ENCODE data around the gene ADAMTS16.

The ADAMTS16 gene

DNA sequence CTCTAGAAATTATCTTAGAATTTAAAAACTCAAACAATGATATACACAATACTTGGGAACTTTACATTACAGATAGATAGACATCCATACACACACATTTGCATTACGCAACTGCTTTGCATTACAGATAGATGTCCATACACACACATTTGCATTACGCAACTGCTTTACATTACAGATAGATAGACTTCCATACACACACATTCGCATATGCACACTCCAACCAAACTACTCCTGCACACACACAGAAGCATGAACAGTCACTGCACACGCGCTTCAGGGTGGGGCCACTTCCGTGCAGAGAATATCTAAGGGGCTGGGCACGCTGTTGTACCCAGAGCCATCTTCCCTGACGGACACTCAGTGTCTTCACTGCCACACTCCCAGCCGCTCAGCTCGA is 7.9 kb upstream of the ADAMTS16 start:
- Histone ChIP-seq H3K36me3 (ENCODE audit: control insufficient read depth in 1 of 2, insufficient read depth in 2 of 2, low read length in 2 of 2) (no peaks in the 10 kb centered on the region), H3K14ac (ENCODE audit: low read length) (no peak overlapping the region), H4K8ac (ENCODE audit: low read depth, low read length) (no peak overlapping the region), H2BK12ac (ENCODE audit: low read length) (no peak overlapping the region), H4K12ac (ENCODE audit: low read depth, low read length) (no peak overlapping the region), H3K18ac (ENCODE audit: low read length) (no peak overlapping the region), H3K79me1 (ENCODE audit: low read length) (no peaks in the 10 kb centered on the region), H3K27ac (ENCODE audit: low read depth, low read length) (no peak overlapping the region), H2AK5ac (ENCODE audit: low read length) (no peak overlapping the region), H3K4me3 (ENCODE audit: low read depth, low read length) (no peak overlapping the region), H3K4me2 (ENCODE audit: low read length) (no peak overlapping the region), H3K9me3 (ENCODE audit: insufficient read depth, low read depth, low read length) (peaks cover 1% of the 10 kb centered on the region), H3K4ac (ENCODE audit: low read depth, low read length) (no peak overlapping the region), H3K9ac (ENCODE audit: low read length) (no peak overlapping the region), H3K4me1 (ENCODE audit: control insufficient read depth in 1 of 2, insufficient read depth in 2 of 2, low read length in 2 of 2) (no peaks in the 10 kb centered on the region), H2BK5ac (ENCODE audit: low read depth, low read length, poor library complexity) (no peak overlapping the region), H2AFZ (ENCODE audit: insufficient read depth, low read length, poor library complexity) (no peak overlapping the region), H3K27me3 (ENCODE audit: insufficient read depth, low read length) (no peaks in the 10 kb centered on the region), H3K79me2 (ENCODE audit: control insufficient read depth, insufficient read depth, low read length, poor library complexity) (no peaks in the 10 kb centered on the region), H3K23ac (ENCODE audit: low read length) (no peak overlapping the region), H4K91ac (ENCODE audit: low read depth, low read length) (no peak overlapping the region), H2BK120ac (ENCODE audit: insufficient read depth, low read length, poor library complexity) (no peak overlapping the region)
- WGBS (ENCODE audit: extremely low coverage, insufficient coverage, insufficient read length) = no CpG with 5 or more reads among the region's 10 CpGs
- DNase-seq = peak in 1 of 2 donors; percentile 5

DNA sequence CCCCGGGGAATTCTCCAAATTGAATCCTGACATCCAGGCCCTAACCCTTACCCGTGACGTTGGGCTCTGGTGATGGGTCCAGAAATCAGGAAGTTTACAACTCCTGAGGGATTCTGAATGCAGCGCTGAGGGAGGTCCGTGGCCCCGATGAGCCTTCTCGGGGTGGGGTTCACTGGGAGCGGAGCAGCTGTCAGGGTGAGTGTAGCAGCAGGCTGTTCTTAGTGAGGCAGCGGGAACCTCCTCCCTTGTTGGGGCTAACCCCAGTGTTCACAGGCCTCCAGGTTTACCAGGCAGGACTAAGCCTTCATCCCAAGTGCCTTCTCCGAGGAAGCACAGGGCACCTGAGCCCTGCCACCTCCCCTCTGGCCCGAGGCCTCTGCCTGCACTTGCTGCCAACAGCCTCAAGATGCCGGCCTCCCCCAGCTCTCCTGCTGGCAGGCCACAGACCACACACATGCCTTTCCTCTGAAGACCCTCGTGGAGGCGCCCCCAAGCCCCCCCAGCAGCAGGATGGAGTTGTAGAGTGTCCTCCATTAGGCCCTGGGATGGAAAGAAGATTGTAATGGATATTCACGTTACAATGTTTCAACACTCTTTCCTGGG is 7.3 kb upstream of the ADAMTS16 start:
- Histone ChIP-seq H2BK12ac (ENCODE audit: low read length) (no peak overlapping the region), H3K9me3 (ENCODE audit: insufficient read depth, low read depth, low read length) (peaks cover 3% of the 10 kb centered on the region), H3K14ac (ENCODE audit: low read length) (no peak overlapping the region), H4K91ac (ENCODE audit: low read depth, low read length) (no peak overlapping the region), H3K79me1 (ENCODE audit: low read length) (no peaks in the 10 kb centered on the region), H3K9ac (ENCODE audit: low read length) (no peak overlapping the region), H4K12ac (ENCODE audit: low read depth, low read length) (no peak overlapping the region), H3K36me3 (ENCODE audit: control insufficient read depth in 1 of 2, insufficient read depth in 2 of 2, low read length in 2 of 2) (no peaks in the 10 kb centered on the region), H3K79me2 (ENCODE audit: control insufficient read depth, insufficient read depth, low read length, poor library complexity) (no peaks in the 10 kb centered on the region), H3K18ac (ENCODE audit: low read length) (no peak overlapping the region), H3K4me2 (ENCODE audit: low read length) (no peak overlapping the region), H2BK5ac (ENCODE audit: low read depth, low read length, poor library complexity) (no peak overlapping the region), H2AK5ac (ENCODE audit: low read length) (no peak overlapping the region), H2BK120ac (ENCODE audit: insufficient read depth, low read length, poor library complexity) (no peak overlapping the region), H3K27ac (ENCODE audit: low read depth, low read length) (no peak overlapping the region), H3K23ac (ENCODE audit: low read length) (no peak overlapping the region), H3K4ac (ENCODE audit: low read depth, low read length) (no peak overlapping the region), H3K4me3 (ENCODE audit: low read depth, low read length) (no peak overlapping the region), H3K4me1 (ENCODE audit: control insufficient read depth in 1 of 2, insufficient read depth in 2 of 2, low read length in 2 of 2) (no peaks in the 10 kb centered on the region), H2AFZ (ENCODE audit: insufficient read depth, low read length, poor library complexity) (no peak overlapping the region), H3K27me3 (ENCODE audit: insufficient read depth, low read length) (no peaks in the 10 kb centered on the region), H4K8ac (ENCODE audit: low read depth, low read length) (no peak overlapping the region)
- no CpG with 5 or more reads among the region's 15 CpGs for WGBS (ENCODE audit: extremely low coverage, insufficient coverage, insufficient read length)
- DNase-seq = no peak

DNA sequence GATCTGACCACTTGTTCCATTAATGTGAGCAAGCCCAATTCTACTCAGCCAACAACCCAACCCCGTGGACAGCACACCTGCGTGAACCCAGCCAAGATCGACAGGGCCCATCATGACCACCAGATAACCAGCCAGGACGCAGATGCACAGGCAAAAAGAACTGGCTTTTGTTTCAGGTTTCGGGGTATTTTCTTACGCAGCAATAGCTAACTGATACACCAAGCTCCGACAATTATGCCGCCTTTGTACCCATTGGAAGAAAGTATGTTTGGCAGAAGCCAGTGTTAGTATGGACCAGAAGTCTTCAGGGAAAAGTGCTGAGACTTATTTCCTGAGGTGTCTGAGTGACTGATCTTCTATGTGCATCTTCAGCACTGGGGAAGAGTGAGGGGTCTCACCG is 6.0 kb upstream of the ADAMTS16 start:
- Histone ChIP-seq H2BK120ac (ENCODE audit: insufficient read depth, low read length, poor library complexity) (no peak overlapping the region), H2AK5ac (ENCODE audit: low read length) (no peak overlapping the region), H3K27ac (ENCODE audit: low read depth, low read length) (no peak overlapping the region), H3K9me3 (ENCODE audit: insufficient read depth, low read depth, low read length) (peaks cover 3% of the 10 kb centered on the region), H3K4me3 (ENCODE audit: low read depth, low read length) (no peak overlapping the region), H3K23ac (ENCODE audit: low read length) (no peak overlapping the region), H3K79me2 (ENCODE audit: control insufficient read depth, insufficient read depth, low read length, poor library complexity) (no peaks in the 10 kb centered on the region), H3K4me2 (ENCODE audit: low read length) (no peak overlapping the region), H3K9ac (ENCODE audit: low read length) (no peak overlapping the region), H3K18ac (ENCODE audit: low read length) (no peak overlapping the region), H2BK5ac (ENCODE audit: low read depth, low read length, poor library complexity) (no peak overlapping the region), H2AFZ (ENCODE audit: insufficient read depth, low read length, poor library complexity) (no peak overlapping the region), H3K36me3 (ENCODE audit: control insufficient read depth in 1 of 2, insufficient read depth in 2 of 2, low read length in 2 of 2) (no peaks in the 10 kb centered on the region), H3K14ac (ENCODE audit: low read length) (no peak overlapping the region), H2BK12ac (ENCODE audit: low read length) (no peak overlapping the region), H3K4me1 (ENCODE audit: control insufficient read depth in 1 of 2, insufficient read depth in 2 of 2, low read length in 2 of 2) (peaks cover 0 to under 1% of the 10 kb centered on the region in 2 experiments), H3K27me3 (ENCODE audit: insufficient read depth, low read length) (peaks cover 1% of the 10 kb centered on the region), H3K4ac (ENCODE audit: low read depth, low read length) (no peak overlapping the region), H3K79me1 (ENCODE audit: low read length) (no peaks in the 10 kb centered on the region), H4K12ac (ENCODE audit: low read depth, low read length) (no peak overlapping the region), H4K91ac (ENCODE audit: low read depth, low read length) (no peak overlapping the region), H4K8ac (ENCODE audit: low read depth, low read length) (no peak overlapping the region)
- no peak for DNase-seq
- WGBS (ENCODE audit: extremely low coverage, insufficient coverage, insufficient read length) = no CpG with 5 or more reads among the region's 9 CpGs

DNA sequence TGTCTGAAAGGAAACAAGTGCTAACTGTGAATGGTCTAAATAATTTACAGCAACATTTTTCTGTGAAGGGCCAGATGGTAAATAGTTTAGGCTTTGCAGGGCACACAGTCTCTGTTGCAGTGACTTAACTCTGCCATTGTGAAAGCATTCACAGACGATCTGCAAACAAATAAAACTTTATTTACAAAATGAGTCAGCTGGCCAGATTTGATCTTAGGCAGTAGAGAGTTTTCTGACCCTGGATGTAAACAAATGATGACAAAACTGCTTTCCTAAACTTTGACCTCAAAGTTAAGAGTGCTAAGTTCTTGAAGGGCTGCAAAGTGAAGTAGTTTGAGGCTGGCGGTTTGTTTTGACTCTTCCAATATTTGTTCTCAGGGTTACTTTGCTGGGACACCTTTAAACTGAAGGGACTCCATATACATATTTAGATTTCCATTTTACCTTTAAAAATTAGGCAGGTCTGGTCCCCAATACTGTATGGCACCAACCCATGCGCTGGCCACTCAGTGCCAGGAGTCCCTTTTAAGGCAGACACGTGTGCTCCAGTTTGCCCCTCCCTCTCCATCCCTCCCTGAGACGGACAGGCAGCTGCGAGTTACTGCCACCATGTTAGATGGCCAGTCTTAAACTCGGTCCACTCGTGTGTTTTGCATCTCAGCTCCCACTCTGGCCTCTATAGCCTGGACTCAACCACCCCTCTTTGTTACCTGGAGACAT is 4.0 kb upstream of the ADAMTS16 start:
- Histone ChIP-seq H3K4ac (ENCODE audit: low read depth, low read length) (no peak overlapping the region), H3K9ac (ENCODE audit: low read length) (no peak overlapping the region), H3K27me3 (ENCODE audit: insufficient read depth, low read length) (peaks cover 19% of the 10 kb centered on the region), H3K79me1 (ENCODE audit: low read length) (peaks cover 1% of the 10 kb centered on the region), H2AFZ (ENCODE audit: insufficient read depth, low read length, poor library complexity) (no peak overlapping the region), H2BK5ac (ENCODE audit: low read depth, low read length, poor library complexity) (no peak overlapping the region), H3K9me3 (ENCODE audit: insufficient read depth, low read depth, low read length) (peaks cover 2% of the 10 kb centered on the region), H3K79me2 (ENCODE audit: control insufficient read depth, insufficient read depth, low read length, poor library complexity) (peaks cover 2% of the 10 kb centered on the region), H2BK120ac (ENCODE audit: insufficient read depth, low read length, poor library complexity) (no peak overlapping the region), H3K18ac (ENCODE audit: low read length) (no peak overlapping the region), H3K27ac (ENCODE audit: low read depth, low read length) (no peak overlapping the region), H4K8ac (ENCODE audit: low read depth, low read length) (no peak overlapping the region), H3K23ac (ENCODE audit: low read length) (no peak overlapping the region), H3K4me1 (ENCODE audit: control insufficient read depth in 1 of 2, insufficient read depth in 2 of 2, low read length in 2 of 2) (peaks cover 8 to 13% of the 10 kb centered on the region in 2 experiments), H2BK12ac (ENCODE audit: low read length) (no peak overlapping the region), H2AK5ac (ENCODE audit: low read length) (no peak overlapping the region), H3K4me2 (ENCODE audit: low read length) (no peak overlapping the region), H4K91ac (ENCODE audit: low read depth, low read length) (no peak overlapping the region), H3K14ac (ENCODE audit: low read length) (no peak overlapping the region), H3K4me3 (ENCODE audit: low read depth, low read length) (no peak overlapping the region), H3K36me3 (ENCODE audit: control insufficient read depth in 1 of 2, insufficient read depth in 2 of 2, low read length in 2 of 2) (no peaks in the 10 kb centered on the region), H4K12ac (ENCODE audit: low read depth, low read length) (no peak overlapping the region)
- no CpG with 5 or more reads among the region's 8 CpGs for WGBS (ENCODE audit: extremely low coverage, insufficient coverage, insufficient read length)
- DNase-seq = no peak

Measured in trophoblast cell (in vitro differentiated cells and primary cell).